Kidney (tissue), 14 donors: ENCODE results near the gene NR3C2. TPM values are rescaled to one million over a fixed set of nuclear protein-coding genes. Genes with fewer than 3 reads are reported as not detected.

Source experiments
- DNase-seq, 5 donors: peaks; one replicate each; pipeline ENCODE4 v3.0.0-alpha.2; 2013 to 2020
- FAIRE-seq: peaks from 2 replicates; lab custom pipeline; 2012; peaks lifted over from hg19 to GRCh38; lab: Jason Lieb, UNC
- H3K27ac ChIP-seq, 2 donors: one replicate each; pipeline ENCODE4 v1.7.0; 2013; ENCODE audit warnings: low read depth in 2 of 2, low read length in 2 of 2, inconsistent platforms in 1 of 2
- H3K27me3 ChIP-seq: one replicate; pipeline ENCODE4 v1.7.1; 2013; ENCODE audit warnings: low read length, inconsistent platforms; ENCODE audit not compliant: control insufficient read depth, insufficient read depth
- H3K36me3 ChIP-seq, 3 donors: one replicate each; pipeline versions ENCODE4 v1.7.0 to v1.7.1; 2013; ENCODE audit warnings: low read length in 3 of 3, control low read depth in 1 of 3, inconsistent platforms in 1 of 3; ENCODE audit not compliant: insufficient read depth in 3 of 3, control insufficient read depth in 2 of 3
- H3K4me1 ChIP-seq, 3 donors: one replicate each; pipeline versions ENCODE4 v1.7.0 to v1.7.1; 2013; ENCODE audit warnings: low read length in 3 of 3, inconsistent platforms in 1 of 3, low read depth in 1 of 3; ENCODE audit not compliant: control insufficient read depth in 2 of 3, insufficient read depth in 2 of 3
- H3K4me3 ChIP-seq, 3 donors: one replicate each; pipeline versions ENCODE4 v1.7.0 to v1.8.1; 2013; ENCODE audit warnings: low read length in 3 of 3, control low read depth in 1 of 3, inconsistent platforms in 1 of 3
- H3K9ac ChIP-seq, 3 donors: one replicate each; pipeline versions ENCODE4 v1.7.0 to v1.7.1; 2013; ENCODE audit warnings: low read length in 3 of 3, control low read depth in 1 of 3, inconsistent platforms in 1 of 3
- H3K9me3 ChIP-seq, 3 donors: one replicate each; pipeline versions ENCODE4 v1.7.0 to v1.7.1; 2013; ENCODE audit warnings: low read length in 3 of 3, control low read depth in 1 of 3, inconsistent platforms in 1 of 3; ENCODE audit not compliant: control insufficient read depth in 2 of 3, insufficient read depth in 1 of 3
- CTCF ChIP-seq: IDR thresholded peaks from 3 replicates; pipeline ENCODE4 v1.5.1; 2012; ENCODE audit warnings: mild to moderate bottlenecking, moderate library complexity, borderline replicate concordance; ENCODE audit not compliant: insufficient read depth; ENCODE audit errors: extremely low read depth
- intact Hi-C: fragments of 100-400 bp; cut with DNase I; formaldehyde crosslinking; loops from one replicate; pipeline ENCODE4 v1.11.1; 2022
- polyA plus RNA-seq: library from polyadenylated mRNA; stranded (reverse); fragments of 350-450 nt; fragmentation: Illumina TruSeq; extraction: RNeasy Lipid Tissue Mini Kit (QIAGEN cat#74804); gene quantifications from one replicate; pipeline ENCODE4 v1.2.3, GENCODE V29; 2014; ENCODE audit warnings: low read depth, low replicate concordance; ENCODE audit not compliant: insufficient read depth
- total RNA-seq: library from RNA; stranded (reverse); fragmentation: NEBNext Ultra II Directional; extraction: Animal tissue kit (Norgen Biotek cat#: 25700); gene quantifications from one replicate; pipeline ENCODE4 v1.2.1, GENCODE V29; 2021
- donor health status: control.
- donor health status: control.
- donor health status: control.
- donor health status: control.
- donor health status: control.
- donor health status: DM: yes; HTN: yes; CAD: no.
- donor health status: Normal renal cell carcinoma (clear cell type).

The NR3C2 gene
- total and polyA plus RNA-seq, 2 donors from 2014 or later = 8.7 to 43.4 TPM

DNA sequence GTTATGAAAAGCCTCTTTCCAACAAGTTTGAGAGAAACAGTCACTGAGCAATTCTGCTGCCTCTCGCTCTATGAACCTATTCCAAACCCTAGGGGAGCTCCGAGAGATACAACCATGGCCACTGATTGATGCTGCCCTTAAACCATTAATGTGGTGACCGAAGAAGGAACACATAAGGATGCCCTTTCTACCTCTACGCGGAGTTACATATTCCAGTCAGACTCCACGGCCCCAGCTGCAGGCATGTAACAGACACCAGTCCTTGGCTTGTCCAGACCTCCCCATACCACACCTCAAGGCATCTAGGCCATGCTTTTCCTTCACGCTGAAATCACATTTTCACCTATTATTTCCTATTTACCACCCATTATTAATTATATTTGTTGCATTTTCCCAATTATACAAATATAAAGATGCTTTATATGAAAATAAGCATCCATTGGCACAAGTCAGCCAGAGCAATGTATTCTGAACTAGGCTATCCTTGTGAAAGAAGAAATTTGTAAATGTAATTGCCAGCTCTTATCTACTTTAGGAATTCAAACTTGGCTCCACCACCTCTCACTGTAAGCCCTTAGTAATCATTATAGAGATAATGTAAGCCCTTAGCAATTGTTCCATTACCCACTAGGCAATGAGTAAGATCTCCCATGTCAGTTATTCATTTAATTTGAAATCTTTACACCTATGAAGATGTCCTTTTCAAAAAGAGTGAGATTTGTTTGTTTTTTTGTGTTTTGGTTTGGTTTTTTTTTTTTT lies 338.4 kb downstream of the NR3C2 start:
- no peaks in the 10 kb centered on the region for H3K9me3 ChIP-seq
- DNase-seq = no peak
- intact Hi-C loops = no loop called here
- no peak overlapping the region for H3K4me3 ChIP-seq
- no peaks in the 10 kb centered on the region for H3K4me1 ChIP-seq
- H3K9ac ChIP-seq = no peak overlapping the region
- no peaks in the 10 kb centered on the region for H3K27me3 ChIP-seq
- peaks cover 0 to 3% (median 0%) of the 10 kb centered on the region in 3 donors for H3K36me3 ChIP-seq
- H3K27ac ChIP-seq = no peak overlapping the region
- no peak for FAIRE-seq
- TF ChIP-seq CTCF = no peak

DNA sequence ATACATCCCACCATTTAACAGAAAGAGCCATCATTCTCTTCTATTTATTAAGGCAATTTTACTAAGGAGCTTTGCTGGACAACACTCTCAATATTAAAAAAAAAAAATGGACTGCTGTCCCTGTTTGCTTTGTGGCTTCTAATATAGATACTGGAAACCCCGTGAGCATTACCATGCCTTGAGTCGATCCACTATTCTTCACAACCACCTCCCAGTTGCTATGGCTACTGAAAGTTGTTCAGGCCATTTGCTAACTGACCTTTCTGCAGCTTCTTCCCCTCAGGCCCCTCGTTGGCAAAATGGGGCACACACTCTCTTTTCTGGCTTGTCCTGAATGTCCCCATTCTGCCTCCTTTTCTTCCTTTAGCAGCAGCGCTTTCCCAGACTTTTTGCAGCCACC lies 340.4 kb downstream of the NR3C2 start:
- Histone ChIP-seq H3K9me3 (no peaks in the 10 kb centered on the region), H3K9ac (no peak overlapping the region), H3K27ac (no peak overlapping the region), H3K36me3 (peaks cover 0 to 8% (median 0%) of the 10 kb centered on the region in 3 donors), H3K4me1 (no peaks in the 10 kb centered on the region), H3K4me3 (no peak overlapping the region), H3K27me3 (no peaks in the 10 kb centered on the region)
- DNase-seq = no peak
- intact Hi-C loops = no loop called here
- FAIRE-seq = no peak
- TF ChIP-seq CTCF = no peak

DNA sequence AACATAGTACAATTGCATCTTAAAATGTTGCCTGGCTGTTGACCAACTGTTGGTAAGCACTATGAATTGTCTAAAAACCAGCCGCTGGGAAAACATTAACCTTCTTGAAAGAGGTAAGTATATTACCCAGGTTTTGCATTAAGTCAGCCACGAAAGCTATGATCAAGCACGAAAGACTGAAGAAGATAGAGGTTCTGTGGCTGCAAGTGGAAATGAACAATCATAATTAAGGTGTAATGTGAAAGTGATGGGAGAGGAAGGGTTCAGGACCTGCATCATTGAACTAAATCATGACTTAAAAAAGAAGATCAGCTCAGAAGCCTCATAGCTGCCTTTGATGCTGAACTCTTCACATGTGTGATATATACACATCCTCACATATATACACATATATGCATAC lies 341.0 kb downstream of the NR3C2 start:
- FAIRE-seq (no peak), DNase-seq (no peak)
- H3K9ac ChIP-seq = no peak overlapping the region
- no peaks in the 10 kb centered on the region for H3K27me3 ChIP-seq
- no peak for TF ChIP-seq CTCF
- peaks cover 0 to 8% (median 0%) of the 10 kb centered on the region in 3 donors for H3K36me3 ChIP-seq
- H3K4me3 ChIP-seq = no peak overlapping the region
- H3K27ac ChIP-seq = no peak overlapping the region
- H3K9me3 ChIP-seq = no peaks in the 10 kb centered on the region
- intact Hi-C loops = no loop called here
- H3K4me1 ChIP-seq = no peaks in the 10 kb centered on the region
